ENCODE measurements around the gene DSC2. TPM values are rescaled to one million over a fixed set of nuclear protein-coding genes. Genes with fewer than 3 reads are reported as not detected.

DSC2 gene
- total RNA-seq, 1 experiment from 2014 or later, result 33.4 TPM

DNA sequence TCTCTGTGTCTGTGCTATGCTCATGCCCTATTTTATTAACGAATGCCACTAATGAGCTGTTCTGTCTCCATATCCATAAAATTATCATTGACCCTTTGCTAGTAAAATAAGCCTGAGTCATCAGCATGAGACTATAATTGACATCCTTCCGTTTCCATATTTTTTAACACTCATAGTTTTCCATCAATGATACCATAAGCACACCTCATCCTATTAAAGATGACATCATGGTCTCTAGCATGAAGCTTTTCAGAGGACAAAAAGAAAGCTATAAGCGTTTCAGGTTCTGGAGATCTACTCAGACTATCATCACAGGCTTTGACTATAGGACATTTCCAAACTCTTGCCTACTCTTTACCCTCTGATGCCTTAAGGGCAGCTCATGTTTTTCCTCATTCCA lies 1.2 kb upstream of the DSC2 start:
- no peak for DNase-seq (ENCODE audit: low read depth, low spot score)
- ATAC-seq, result no peak
- Histone ChIP-seq H4K20me1 (ENCODE audit: insufficient read depth) (no peaks in the 10 kb centered on the region), H2AFZ (ENCODE audit: low read depth, low read length, poor library complexity, severe bottlenecking) (peak overlapping the region; percentile 25), H3K9ac (ENCODE audit: low read length) (peak overlapping the region; percentile 91; the same call in 1 of the 2 replicates), H3K79me2 (ENCODE audit: insufficient read depth, low read length) (peaks cover 25% of the 10 kb centered on the region), H3K27me3 (ENCODE audit: insufficient read depth, low read length) (no peaks in the 10 kb centered on the region), H3K36me3 (ENCODE audit: control insufficient read depth in 1 of 2, insufficient read depth in 2 of 2, low read length in 2 of 2) (no peaks in the 10 kb centered on the region), H3K4me2 (ENCODE audit: low read length) (peak overlapping the region; percentile 98), H3K9me2 (ENCODE audit: insufficient read depth) (no peaks in the 10 kb centered on the region), H3K4me3 (replicated peaks in 1 of 2; ENCODE audit: low read depth in 1 of 2, low read length in 2 of 2) (peak overlapping the region in 1 of 2 experiments; percentile 82; a peak in 1 of 4 replicates), H3K27ac (ENCODE audit: low read depth, low read length) (peak overlapping the region; percentile 10; the same call in 1 of the 2 replicates), H3K9me3 (ENCODE audit: control insufficient read depth in 1 of 2, insufficient read depth in 1 of 2, low read depth in 1 of 2, low read length in 2 of 2) (no peaks in the 10 kb centered on the region), H3K4me1 (ENCODE audit: control insufficient read depth in 1 of 2, insufficient read depth in 2 of 2, low read length in 2 of 2) (peaks cover 25 to 54% of the 10 kb centered on the region in 2 experiments)
- POLR2A ChIA-PET, result no interaction called here
- TF ChIP-seq SIN3A (IDR thresholded peaks at IDR 0.05; ENCODE audit: low read depth) (no peak), ZFX (IDR thresholded peaks at IDR 0.05) (no peak), SRF (IDR thresholded peaks at IDR 0.05; ENCODE audit: low read depth) (0 out of 2 replicates have a peak, but pooled peaks have one; percentile 46), POLR2A (IDR thresholded peaks at IDR 0.05; ENCODE audit: borderline replicate concordance, extremely low read depth, insufficient read depth, insufficient read length) (no peak)
- CTCF ChIA-PET, result interaction anchor here (1.2 kb wide), 1 partner anchor 100 kb away, joined by 3 read pairs; no protein-coding TSS in a partner anchor
- no TSS peak for BruUV-seq (replicated peaks)
- RAD21 ChIA-PET (ENCODE audit: low non-redundant PET in 1 of 2, low total read pairs in 2 of 2, uncharacterized antibody in 2 of 2, unreplicated experiment in 2 of 2), result no interaction called here
- intact Hi-C loops (cut with micrococcal nuclease), result loop anchor here (5.0 to 10.0 kb wide), 4 partner anchors 104 to 409 kb away; no protein-coding TSS in a partner anchor

DNA sequence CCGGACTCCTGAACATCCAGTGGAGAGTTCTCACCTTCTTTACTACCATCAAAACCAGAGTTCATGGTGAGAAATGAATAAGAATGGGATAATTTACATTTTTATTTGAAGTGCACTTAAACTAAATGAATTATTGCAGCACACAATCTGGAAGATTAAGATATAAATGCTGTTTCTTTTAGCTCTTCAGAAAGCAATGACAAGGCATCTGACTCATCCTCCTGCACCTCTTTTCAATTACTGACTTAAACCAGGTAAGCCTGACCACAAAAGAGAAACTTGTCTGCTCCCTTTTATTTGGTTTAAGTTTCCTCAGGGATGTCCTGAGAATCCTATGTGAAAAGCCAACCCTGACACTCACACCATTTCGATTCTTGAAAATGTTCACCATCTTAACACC lies 720 bp upstream of the DSC2 start:
- RAD21 ChIA-PET (ENCODE audit: low non-redundant PET in 1 of 2, low total read pairs in 2 of 2, uncharacterized antibody in 2 of 2, unreplicated experiment in 2 of 2), result no interaction called here
- peak overlapping the region; percentile 64 to 82 for H3K4me3 ChIP-seq (replicated peaks in 1 of 2; ENCODE audit: low read depth in 1 of 2, low read length in 2 of 2)
- H3K4me1 ChIP-seq (ENCODE audit: control insufficient read depth in 1 of 2, insufficient read depth in 2 of 2, low read length in 2 of 2), result peaks cover 26 to 59% of the 10 kb centered on the region in 2 experiments
- peaks cover 30% of the 10 kb centered on the region for H3K79me2 ChIP-seq (ENCODE audit: insufficient read depth, low read length)
- POLR2A ChIA-PET, result no interaction called here
- TF ChIP-seq SP1 (IDR thresholded peaks at IDR 0.05; ENCODE audit: low read depth) (peak; percentile 20; the same call in 1 of the 2 replicates), FOSL1 (IDR thresholded peaks at IDR 0.05; ENCODE audit: low read depth) (peak; percentile 38; the same call in 1 of the 2 replicates)
- TF ChIP-seq, protein P1, sequence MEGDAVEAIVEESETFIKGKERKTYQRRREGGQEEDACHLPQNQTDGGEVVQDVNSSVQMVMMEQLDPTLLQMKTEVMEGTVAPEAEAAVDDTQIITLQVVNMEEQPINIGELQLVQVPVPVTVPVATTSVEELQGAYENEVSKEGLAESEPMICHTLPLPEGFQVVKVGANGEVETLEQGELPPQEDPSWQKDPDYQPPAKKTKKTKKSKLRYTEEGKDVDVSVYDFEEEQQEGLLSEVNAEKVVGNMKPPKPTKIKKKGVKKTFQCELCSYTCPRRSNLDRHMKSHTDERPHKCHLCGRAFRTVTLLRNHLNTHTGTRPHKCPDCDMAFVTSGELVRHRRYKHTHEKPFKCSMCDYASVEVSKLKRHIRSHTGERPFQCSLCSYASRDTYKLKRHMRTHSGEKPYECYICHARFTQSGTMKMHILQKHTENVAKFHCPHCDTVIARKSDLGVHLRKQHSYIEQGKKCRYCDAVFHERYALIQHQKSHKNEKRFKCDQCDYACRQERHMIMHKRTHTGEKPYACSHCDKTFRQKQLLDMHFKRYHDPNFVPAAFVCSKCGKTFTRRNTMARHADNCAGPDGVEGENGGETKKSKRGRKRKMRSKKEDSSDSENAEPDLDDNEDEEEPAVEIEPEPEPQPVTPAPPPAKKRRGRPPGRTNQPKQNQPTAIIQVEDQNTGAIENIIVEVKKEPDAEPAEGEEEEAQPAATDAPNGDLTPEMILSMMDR (IDR thresholded peaks at IDR 0.05 in 2 of 3, conservative IDR thresholded peaks at IDR 0.05 in 1 of 3; ENCODE audit: borderline replicate concordance in 1 of 3, insufficient read depth in 1 of 3, low read depth in 2 of 3, low read length in 2 of 3), result no peak
- H3K9me2 ChIP-seq (ENCODE audit: insufficient read depth), result no peaks in the 10 kb centered on the region
- H3K4me2 ChIP-seq (ENCODE audit: low read length), result peak overlapping the region; percentile 98
- H3K27me3 ChIP-seq (ENCODE audit: insufficient read depth, low read length), result no peaks in the 10 kb centered on the region
- no peaks in the 10 kb centered on the region for H3K36me3 ChIP-seq (ENCODE audit: control insufficient read depth in 1 of 2, insufficient read depth in 2 of 2, low read length in 2 of 2)
- TSS peak; percentile 30 for BruUV-seq (replicated peaks)
- CTCF ChIA-PET, result interaction anchor here (1.2 kb wide), 1 partner anchor 100 kb away, joined by 3 read pairs; no protein-coding TSS in a partner anchor
- H3K27ac ChIP-seq (ENCODE audit: low read depth, low read length), result peak overlapping the region; percentile 10; the same call in 1 of the 2 replicates
- intact Hi-C loops (cut with micrococcal nuclease), result loop anchor here (5.0 to 10.0 kb wide), 4 partner anchors 104 to 409 kb away; no protein-coding TSS in a partner anchor
- H3K9ac ChIP-seq (ENCODE audit: low read length), result peak overlapping the region; percentile 91
- H3K9me3 ChIP-seq (ENCODE audit: control insufficient read depth in 1 of 2, insufficient read depth in 1 of 2, low read depth in 1 of 2, low read length in 2 of 2), result no peaks in the 10 kb centered on the region
- no peaks in the 10 kb centered on the region for H4K20me1 ChIP-seq (ENCODE audit: insufficient read depth)
- peak overlapping the region; percentile 25 for H2AFZ ChIP-seq (ENCODE audit: low read depth, low read length, poor library complexity, severe bottlenecking)
- DNase-seq (ENCODE audit: low read depth, low spot score) (no peak), ATAC-seq (no peak)
